Mucosa of stomach (tissue), 1 donor: ENCODE data around the gene MYL11.
A peak's percentile ranks its signal among the peaks of the same experiment; 100 is the strongest.
"Not testable (repeated sequence)": the region's sequence is repeated elsewhere in the genome, so short reads cannot be mapped to it uniquely, and the experiment has no call there.

Experiments used
- H3K27me3 ChIP-seq: one replicate; pipeline ENCODE4 v1.7.0; 2013; ENCODE audit warnings: mild to moderate bottlenecking, low read length; ENCODE audit not compliant: control insufficient read depth, insufficient read depth
- H3K36me3 ChIP-seq: one replicate; pipeline ENCODE4 v1.7.0; 2013; ENCODE audit warnings: low read length; ENCODE audit not compliant: control insufficient read depth, insufficient read depth
- H3K4me1 ChIP-seq: one replicate; pipeline ENCODE4 v1.7.0; 2013; ENCODE audit warnings: mild to moderate bottlenecking, low read length; ENCODE audit not compliant: control insufficient read depth, insufficient read depth
- H3K4me3 ChIP-seq: one replicate; pipeline ENCODE4 v1.7.0; 2013; ENCODE audit warnings: low read length
- H3K9ac ChIP-seq: one replicate; pipeline ENCODE4 v1.7.0; 2013; ENCODE audit warnings: mild to moderate bottlenecking, low read length, moderate library complexity
- H3K9me3 ChIP-seq: one replicate; pipeline ENCODE4 v1.7.0; 2013; ENCODE audit warnings: mild to moderate bottlenecking, low read length, moderate library complexity; ENCODE audit not compliant: control insufficient read depth
- donor health status: Pancreatic carcinoma.

MYL11 gene

GRCh38 chr16:30396627-30397026 is 22.0 kb downstream of the MYL11 start:
- H3K4me1 ChIP-seq, result peaks cover 21% of the 10 kb centered on the region
- H3K9me3 ChIP-seq, H3K9ac ChIP-seq, H3K27me3 ChIP-seq, H3K36me3 ChIP-seq, H3K4me3 ChIP-seq: not testable (repeated sequence)

- Histone ChIP-seq H3K27me3 (peaks cover 4% of the 10 kb centered on the region), H3K36me3 (peaks cover 5% of the 10 kb centered on the region), H3K9ac (no peak overlapping the region), H3K4me1 (peaks cover 21% of the 10 kb centered on the region), H3K9me3 (no peaks in the 10 kb centered on the region), H3K4me3 (no peak overlapping the region)
Observed at GRCh38 chr16:30397056-30397455, 22.5 kb downstream of the MYL11 start.

- H3K4me3 ChIP-seq, result no peak overlapping the region
- no peak overlapping the region for H3K9ac ChIP-seq
- no peaks in the 10 kb centered on the region for H3K9me3 ChIP-seq
- peaks cover 4% of the 10 kb centered on the region for H3K27me3 ChIP-seq
- peaks cover 21% of the 10 kb centered on the region for H3K4me1 ChIP-seq
- peaks cover 5% of the 10 kb centered on the region for H3K36me3 ChIP-seq
Observed at GRCh38 chr16:30397776-30398660, 23.4 kb downstream of the MYL11 start.

- Histone ChIP-seq H3K36me3 (peaks cover 5% of the 10 kb centered on the region), H3K9ac (no peak overlapping the region), H3K4me1 (peaks cover 21% of the 10 kb centered on the region), H3K9me3 (no peaks in the 10 kb centered on the region), H3K4me3 (no peak overlapping the region), H3K27me3 (peaks cover 4% of the 10 kb centered on the region)
Observed at GRCh38 chr16:30398661-30399434, 24.2 kb downstream of the MYL11 start.

GRCh38 chr16:30399435-30400186 is 25.0 kb downstream of the MYL11 start:
- Histone ChIP-seq H3K27me3 (peaks cover 4% of the 10 kb centered on the region), H3K36me3 (peaks cover 5% of the 10 kb centered on the region), H3K9ac (peak overlapping the region; percentile 69), H3K9me3 (no peaks in the 10 kb centered on the region), H3K4me3 (peak overlapping the region; percentile 80), H3K4me1 (peaks cover 21% of the 10 kb centered on the region)

- no peak overlapping the region for H3K4me3 ChIP-seq
- H3K36me3 ChIP-seq, result peaks cover 5% of the 10 kb centered on the region
- no peaks in the 10 kb centered on the region for H3K9me3 ChIP-seq
- peaks cover 4% of the 10 kb centered on the region for H3K27me3 ChIP-seq
- H3K4me1 ChIP-seq, result peaks cover 19% of the 10 kb centered on the region
- no peak overlapping the region for H3K9ac ChIP-seq
Observed at GRCh38 chr16:30401768-30402425, 27.3 kb downstream of the MYL11 start.

GRCh38 chr16:30406795-30407101 is 32.1 kb downstream of the MYL11 start:
- Histone ChIP-seq H3K27me3 (no peaks in the 10 kb centered on the region), H3K4me3 (no peak overlapping the region), H3K4me1 (peaks cover 13% of the 10 kb centered on the region), H3K9ac (peak overlapping the region; percentile 61), H3K36me3 (no peaks in the 10 kb centered on the region), H3K9me3 (no peaks in the 10 kb centered on the region)

GRCh38 chr16:30407102-30407803 is 32.7 kb downstream of the MYL11 start, which contains the start of gene ZNF771:
Gene ZNF771, plus strand, starts transcription at chr16:30407606. Its CDS starts 448 bp downstream, at chr16:30408054.
- H3K27me3 ChIP-seq, result no peaks in the 10 kb centered on the region
- H3K9me3 ChIP-seq, result no peaks in the 10 kb centered on the region
- peak within 1 kb of the TSS; percentile 61 for H3K9ac ChIP-seq
- no peak within 1 kb of the TSS for H3K4me3 ChIP-seq
- peaks cover 13% of the 10 kb centered on the region for H3K4me1 ChIP-seq
- no peaks in the 10 kb centered on the region for H3K36me3 ChIP-seq

GRCh38 chr16:30407804-30408534 is 33.4 kb downstream of the MYL11 start:
- Histone ChIP-seq H3K27me3 (no peaks in the 10 kb centered on the region), H3K36me3 (no peaks in the 10 kb centered on the region), H3K9ac (peak overlapping the region; percentile 61), H3K4me3 (no peak overlapping the region), H3K4me1 (peaks cover 13% of the 10 kb centered on the region), H3K9me3 (no peaks in the 10 kb centered on the region)

GRCh38 chr16:30409125-30410060 is 34.8 kb downstream of the MYL11 start:
- H3K9ac ChIP-seq, result peak overlapping the region; percentile 34
- H3K36me3 ChIP-seq, result no peaks in the 10 kb centered on the region
- no peaks in the 10 kb centered on the region for H3K9me3 ChIP-seq
- H3K4me3 ChIP-seq, result no peak overlapping the region
- no peaks in the 10 kb centered on the region for H3K27me3 ChIP-seq
- H3K4me1 ChIP-seq, result peaks cover 13% of the 10 kb centered on the region
